Heart left ventricle (tissue), 16 donors: ENCODE data around the gene RGMA. TPM values are rescaled to one million over a fixed set of nuclear protein-coding genes. Genes with fewer than 3 reads are reported as not detected.

Experiments used
- ATAC-seq, 4 donors: fragments of 200-7000 bp; cut with Tn5 transposase; one replicate each; pipeline ENCODE4 v1.9.1; 2020 to 2022; ENCODE audit warnings: moderate library complexity in 4 of 4, mild to moderate bottlenecking in 3 of 4, moderate number of reproducible peaks in 1 of 4
- DNase-seq, 5 donors: peaks; one replicate each; pipeline ENCODE4 v3.0.0-alpha.2; 2020
- H3K27ac ChIP-seq, 12 donors: fragments of 200-600 bp; sonication (generic) in 4 of 12; one replicate each; pipeline versions ENCODE4 v1.5.0 to v1.8.0; 2016 to 2022; ENCODE audit warnings: mild to moderate bottlenecking in 2 of 12
- H3K27me3 ChIP-seq, 9 donors: fragments of 200-600 bp; sonication (generic) in 2 of 9; one replicate each; pipeline versions ENCODE4 v1.5.1 to v1.8.0; 2016 to 2022; ENCODE audit warnings: mild to moderate bottlenecking in 3 of 9
- H3K36me3 ChIP-seq, 9 donors: fragments of 200-600 bp; sonication (generic) in 2 of 9; one replicate each; pipeline versions ENCODE4 v1.5.0 to v1.8.0; 2018 to 2022; ENCODE audit warnings: mild to moderate bottlenecking in 2 of 9
- H3K4me1 ChIP-seq, 12 donors: fragments of 200-600 bp; sonication (generic) in 4 of 12; one replicate each; pipeline versions ENCODE4 v1.5.0 to v1.8.0; 2016 to 2022; ENCODE audit warnings: mild to moderate bottlenecking in 3 of 12
- H3K4me3 ChIP-seq, 12 donors: fragments of 200-600 bp; sonication (generic) in 4 of 12; one replicate each; pipeline versions ENCODE4 v1.5.0 to v1.8.0; 2017 to 2022; ENCODE audit warnings: mild to moderate bottlenecking in 9 of 12, moderate library complexity in 4 of 12
- H3K9me3 ChIP-seq, 12 donors: fragments of 200-600 bp; sonication (generic) in 4 of 12; one replicate each; pipeline versions ENCODE4 v1.5.0 to v1.8.0; 2016 to 2022; ENCODE audit warnings: mild to moderate bottlenecking in 1 of 12
- CTCF ChIP-seq, 12 donors: fragments of 200-600 bp; sonication (generic) in 4 of 12; IDR thresholded peaks; one replicate each; pipeline versions ENCODE4 v1.5.0 to v1.8.0; 2018 to 2022; ENCODE audit warnings: antibody characterized with exemption in 12 of 12, mild to moderate bottlenecking in 5 of 12
- POLR2A ChIP-seq, 2 donors: fragments of 450-650 bp; IDR thresholded peaks; one replicate each; pipeline ENCODE4 v1.6.1; 2017; ENCODE audit warnings: antibody characterized with exemption in 2 of 2, mild to moderate bottlenecking in 2 of 2, moderate library complexity in 2 of 2
- WGBS, 4 donors: extraction: QIAGEN DNeasy Blood & Tissue Kit in 2 of 4; methylation state at CpG; one replicate each; pipeline versions ENCODE4 v1.1.5 to v1.1.7; 2013 to 2018; 5-methylcytosine and 5-hydroxymethylcytosine counted together
- intact Hi-C, 10 donors: fragments of 100-400 bp; cut with DNase I; formaldehyde crosslinking; loops; one replicate each; pipeline versions ENCODE4 v1.11.1 to v1.14.2; 2022
- polyA plus RNA-seq, 2 donors: library from polyadenylated mRNA; stranded (reverse); fragments of 200-250 nt; gene quantifications; one replicate each; pipeline ENCODE4 v1.2.3, GENCODE V29; 2013
- total RNA-seq, 9 donors: library from RNA; depleted of rRNA in 2 of 9; stranded (reverse); fragments of >200 nt in 2 of 9; fragmentation: NEBNext Ultra II Directional in 3 of 9; extraction: Animal tissue kit (Norgen Biotek cat#: 25700) in 3 of 9; gene quantifications; one replicate each; pipeline versions ENCODE4 v1.1.0 to v1.2.4, GENCODE V29; 2016 to 2023
- donor health status: ischemic (EF 13 %, LVEDD 7.1; RV severe dilation, severe dysfunction).
- donor health status: healthy with polysubstance abuse.
- donor health status: DM: no; HTN: yes; CAD: no.
- donor health status: DM: no; HTN: no; CAD: no.
- donor health status: ischemic (EF 25% LVEDD 6.9; RV normal size, moderate dysfunction).
- donor health status: ischemic (EF 25% LVEDD 5.7; RV mildly dilated, moderate dysfunction).
- donor health status: healthy.
- donor health status: DM: yes; HTN: yes; CAD: no.
- donor health status: ischemic (EF 35%, LVEDD 5.7; RV mildly dilated, moderate dysfunction).
- donor health status: nonischemic (EF 11% LVEDD 7.7; RV severe dilation, severe dysfunction).
- donor health status: DM: yes; HTN: yes; CAD: no.
- donor health status: PGD.
- donor health status: ischemic (EF 29% LVEDD 5.4; RV normal size, mild dysfunction).
- donor health status: nonischemic (EF 23%, LVEDD 6.1; RV moderate dilation, normal function).

RGMA gene
- total and polyA plus RNA-seq, 11 donors, result 4.7 to 20.8 (median 14.8) TPM

DNA sequence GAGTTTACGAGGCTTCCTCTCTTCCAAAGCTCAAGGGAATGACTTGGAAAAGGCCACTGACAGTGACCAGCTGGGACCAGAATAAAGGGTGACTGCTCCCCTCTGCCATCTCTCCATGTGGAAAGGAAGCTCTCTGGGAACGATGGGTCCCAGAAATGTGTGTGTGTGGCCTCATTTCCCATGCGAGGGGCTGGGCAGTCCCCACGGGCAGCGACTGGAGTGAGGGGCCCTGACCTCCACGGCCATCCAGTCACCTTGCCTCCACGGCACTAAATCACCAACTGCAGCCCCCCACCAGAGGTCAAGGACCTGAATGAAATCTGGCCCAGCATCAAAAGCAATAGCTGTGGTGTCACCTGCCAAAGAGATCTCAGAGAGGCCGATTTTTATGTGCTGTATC, 29.6 kb downstream of the RGMA start:
- peaks cover 0 to 5% (median 0%) of the 10 kb centered on the region in 9 donors for H3K36me3 ChIP-seq
- DNase-seq (no peak), ATAC-seq (no peak)
- peaks cover 0 to 64% (median 17%) of the 10 kb centered on the region in 12 donors for H3K4me1 ChIP-seq
- no peaks in the 10 kb centered on the region for H3K9me3 ChIP-seq
- TF ChIP-seq CTCF (IDR thresholded peaks at IDR 0.05) (no peak), POLR2A (IDR thresholded peaks at IDR 0.05) (no peak)
- no peak overlapping the region for H3K4me3 ChIP-seq
- WGBS, 4 donors, result 65 to 80% (median 78%) methylated on average over 7 to 8 of the region's 8 CpGs
- intact Hi-C loops, result no loop called here
- H3K27me3 ChIP-seq, result no peaks in the 10 kb centered on the region
- peak overlapping the region in 1 of 12 donors; percentile 58 for H3K27ac ChIP-seq

GRCh38 chr15:93058904-93059427, 30.0 kb downstream of the RGMA start:
- Histone ChIP-seq H3K9me3 (no peaks in the 10 kb centered on the region), H3K36me3 (peaks cover 0 to 8% (median 0%) of the 10 kb centered on the region in 9 donors), H3K27ac (peak overlapping the region in 1 of 12 donors; percentile 58), H3K4me3 (no peak overlapping the region), H3K4me1 (peaks cover 0 to 60% (median 15%) of the 10 kb centered on the region in 12 donors), H3K27me3 (no peaks in the 10 kb centered on the region)
- TF ChIP-seq CTCF (IDR thresholded peaks at IDR 0.05) (no peak), POLR2A (IDR thresholded peaks at IDR 0.05) (no peak)
- WGBS, 4 donors, result 74 to 81% (median 76%) methylated on average over 15 to 18 of the region's 18 CpGs
- intact Hi-C loops, result no loop called here
- no peak for DNase-seq
- no peak for ATAC-seq

- intact Hi-C loops, result no loop called here
- Histone ChIP-seq H3K27me3 (no peaks in the 10 kb centered on the region), H3K4me1 (peaks cover 0 to 52% (median 11%) of the 10 kb centered on the region in 12 donors), H3K4me3 (no peak overlapping the region), H3K9me3 (no peaks in the 10 kb centered on the region), H3K36me3 (peaks cover 0 to 8% (median 0%) of the 10 kb centered on the region in 9 donors), H3K27ac (peak overlapping the region in 1 of 12 donors; percentile 24)
- TF ChIP-seq POLR2A (IDR thresholded peaks at IDR 0.05), result no peak
- no peak for TF ChIP-seq CTCF (IDR thresholded peaks at IDR 0.05)
- ATAC-seq, result no peak
- no peak for DNase-seq
- 75 to 89% (median 86%) methylated on average over 7 to 8 of the region's 8 CpGs for WGBS, 4 donors
Measured at GRCh38 chr15:93058128-93058527, 30.9 kb downstream of the RGMA start.

- TF ChIP-seq CTCF (IDR thresholded peaks at IDR 0.05) (no peak), POLR2A (IDR thresholded peaks at IDR 0.05) (no peak)
- no peaks in the 10 kb centered on the region for H3K27me3 ChIP-seq
- DNase-seq (no peak), ATAC-seq (no peak)
- H3K4me3 ChIP-seq, result no peak overlapping the region
- peaks cover 0 to 49% (median 11%) of the 10 kb centered on the region in 12 donors for H3K4me1 ChIP-seq
- no peaks in the 10 kb centered on the region for H3K9me3 ChIP-seq
- intact Hi-C loops, result no loop called here
- peaks cover 0 to 8% (median 0%) of the 10 kb centered on the region in 9 donors for H3K36me3 ChIP-seq
- WGBS, 4 donors, result 72 to 84% (median 77%) methylated on average over 8 of the region's 8 CpGs
- H3K27ac ChIP-seq, result peak overlapping the region in 1 of 12 donors; percentile 24
Measured at GRCh38 chr15:93057618-93058017, 31.4 kb downstream of the RGMA start.
